ENCODE results near the gene HDAC5.

The HDAC5 gene

DNA sequence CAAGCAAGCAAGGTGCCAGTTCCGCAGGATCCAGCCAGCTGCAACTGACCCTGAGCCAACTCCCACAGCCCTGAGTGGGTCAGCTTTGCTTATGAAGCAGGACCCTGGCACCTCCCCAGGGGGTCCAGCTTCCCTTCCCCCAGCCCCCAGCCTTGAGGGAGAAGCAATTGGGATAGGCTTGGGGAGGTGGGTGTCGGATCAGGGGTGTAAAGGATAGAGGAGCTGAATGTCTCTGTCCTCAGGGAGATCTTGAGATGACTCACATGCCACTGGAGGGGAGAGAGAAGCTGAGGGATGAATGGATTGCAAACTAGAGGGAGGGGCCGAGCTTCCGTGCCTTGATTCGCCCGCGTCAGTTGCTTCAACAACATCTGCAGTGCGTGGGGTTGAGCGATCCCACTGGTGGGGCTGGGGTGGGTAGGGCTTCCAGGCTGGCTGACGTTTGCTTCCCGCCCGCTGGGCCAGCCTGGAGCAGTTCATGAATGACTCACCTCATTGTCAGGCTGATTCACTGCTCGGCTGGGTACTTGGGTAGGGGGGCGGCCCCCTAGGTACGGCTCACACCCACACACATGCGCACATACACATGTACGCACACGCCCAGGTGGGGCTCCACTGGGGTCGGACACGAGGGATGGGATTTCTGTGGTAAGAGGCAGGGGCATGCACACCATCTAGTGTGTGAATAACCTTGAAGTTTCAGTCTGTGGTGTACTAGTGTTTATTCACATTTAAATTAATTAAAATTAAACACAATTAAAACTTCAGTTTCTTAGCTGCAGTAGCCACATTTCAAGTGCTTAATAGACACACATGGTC is 14.7 kb upstream of the HDAC5 start:
- Histone ChIP-seq H3K9ac (ENCODE audit: low read depth, low read length, poor library complexity, severe bottlenecking) (no peak overlapping the region), H2AFZ (ENCODE audit: low read length) (no peak overlapping the region), H3K4me1 (ENCODE audit: insufficient read depth, low read length, poor library complexity, severe bottlenecking) (peaks cover 10% of the 10 kb centered on the region), H3F3A (ENCODE audit: low read depth) (no peaks in the 10 kb centered on the region), H3K9me2 (replicated peaks; ENCODE audit: low read depth, low read length) (no peaks in the 10 kb centered on the region), H3K4me2 (ENCODE audit: low read depth, low read length, poor library complexity, severe bottlenecking) (no peak overlapping the region), H3K79me2 (ENCODE audit: insufficient read depth, low read length) (peaks cover 12% of the 10 kb centered on the region; the same call in 1 of the 2 replicates), H3K4me3 (ENCODE audit: low read length, poor library complexity, severe bottlenecking) (no peak overlapping the region), H3K36me3 (ENCODE audit: insufficient read depth, low read length) (no peaks in the 10 kb centered on the region), H3K27me3 (ENCODE audit: insufficient read depth, low read length, poor library complexity, severe bottlenecking) (no peaks in the 10 kb centered on the region), H3K9me3 (ENCODE audit: insufficient read depth, low read depth, low read length) (no peaks in the 10 kb centered on the region), H4K20me1 (ENCODE audit: insufficient read depth, low read length, poor library complexity, severe bottlenecking) (peaks cover 3% of the 10 kb centered on the region)
- TF ChIP-seq, protein P1, sequence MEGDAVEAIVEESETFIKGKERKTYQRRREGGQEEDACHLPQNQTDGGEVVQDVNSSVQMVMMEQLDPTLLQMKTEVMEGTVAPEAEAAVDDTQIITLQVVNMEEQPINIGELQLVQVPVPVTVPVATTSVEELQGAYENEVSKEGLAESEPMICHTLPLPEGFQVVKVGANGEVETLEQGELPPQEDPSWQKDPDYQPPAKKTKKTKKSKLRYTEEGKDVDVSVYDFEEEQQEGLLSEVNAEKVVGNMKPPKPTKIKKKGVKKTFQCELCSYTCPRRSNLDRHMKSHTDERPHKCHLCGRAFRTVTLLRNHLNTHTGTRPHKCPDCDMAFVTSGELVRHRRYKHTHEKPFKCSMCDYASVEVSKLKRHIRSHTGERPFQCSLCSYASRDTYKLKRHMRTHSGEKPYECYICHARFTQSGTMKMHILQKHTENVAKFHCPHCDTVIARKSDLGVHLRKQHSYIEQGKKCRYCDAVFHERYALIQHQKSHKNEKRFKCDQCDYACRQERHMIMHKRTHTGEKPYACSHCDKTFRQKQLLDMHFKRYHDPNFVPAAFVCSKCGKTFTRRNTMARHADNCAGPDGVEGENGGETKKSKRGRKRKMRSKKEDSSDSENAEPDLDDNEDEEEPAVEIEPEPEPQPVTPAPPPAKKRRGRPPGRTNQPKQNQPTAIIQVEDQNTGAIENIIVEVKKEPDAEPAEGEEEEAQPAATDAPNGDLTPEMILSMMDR (conservative IDR thresholded peaks at IDR 0.05; ENCODE audit: low read length), result no peak
- no peak for TF ChIP-seq EZH2phosphoT487 (IDR thresholded peaks at IDR 0.05; ENCODE audit: borderline replicate concordance)

DNA sequence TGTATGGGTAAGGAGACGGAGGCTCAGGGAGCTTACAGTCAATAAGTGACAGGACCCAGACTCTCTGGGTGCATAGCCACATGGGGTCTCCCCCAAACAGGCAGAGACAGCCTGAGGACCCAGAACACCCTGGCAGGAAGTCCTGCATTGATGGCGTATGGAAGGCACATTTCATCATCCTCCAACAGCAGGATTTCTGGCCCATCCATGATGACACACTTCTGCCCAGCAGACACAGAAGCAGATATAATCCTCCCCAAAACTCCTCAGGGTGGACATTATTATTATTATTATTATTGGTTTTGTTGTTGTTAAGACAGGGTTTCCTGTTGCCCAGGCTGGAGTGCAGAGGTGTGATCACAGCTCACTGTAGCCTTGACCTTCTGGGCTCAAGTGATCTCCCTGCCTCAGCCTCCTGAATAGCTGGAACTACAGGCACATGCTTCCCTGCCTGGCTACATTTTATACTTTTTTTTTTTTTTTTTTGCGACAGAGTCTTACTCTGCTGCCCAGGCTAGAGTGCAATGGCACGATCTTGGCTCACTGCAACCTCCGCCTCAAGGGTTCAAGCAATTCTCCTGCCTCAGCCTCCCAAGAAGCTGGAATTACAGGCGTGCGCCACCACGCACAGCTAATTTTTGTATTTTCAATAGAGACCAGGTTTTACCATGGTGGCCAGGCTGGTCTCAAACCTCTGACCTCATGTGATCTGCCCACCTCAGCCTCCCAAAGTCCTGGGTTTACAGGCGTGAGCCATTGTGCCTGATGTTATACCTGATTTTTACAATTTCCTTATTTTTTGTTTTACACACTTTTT is 11.5 kb upstream of the HDAC5 start:
- no peaks in the 10 kb centered on the region for H3F3A ChIP-seq (ENCODE audit: low read depth)
- no peaks in the 10 kb centered on the region for H3K9me2 ChIP-seq (replicated peaks; ENCODE audit: low read depth, low read length)
- H2AFZ ChIP-seq (ENCODE audit: low read length), result no peak overlapping the region
- no peaks in the 10 kb centered on the region for H3K79me2 ChIP-seq (ENCODE audit: insufficient read depth, low read length)
- H3K4me1 ChIP-seq (ENCODE audit: insufficient read depth, low read length, poor library complexity, severe bottlenecking), result no peaks in the 10 kb centered on the region
- TF ChIP-seq, protein P1 (conservative IDR thresholded peaks at IDR 0.05; ENCODE audit: low read length), result no peak
- no peak for TF ChIP-seq EZH2phosphoT487 (IDR thresholded peaks at IDR 0.05; ENCODE audit: borderline replicate concordance)
- no peaks in the 10 kb centered on the region for H3K9me3 ChIP-seq (ENCODE audit: insufficient read depth, low read depth, low read length)
- no peak overlapping the region for H3K4me3 ChIP-seq (ENCODE audit: low read length, poor library complexity, severe bottlenecking)
- H4K20me1 ChIP-seq (ENCODE audit: insufficient read depth, low read length, poor library complexity, severe bottlenecking), result no peaks in the 10 kb centered on the region
- H3K27me3 ChIP-seq (ENCODE audit: insufficient read depth, low read length, poor library complexity, severe bottlenecking), result no peaks in the 10 kb centered on the region
- H3K9ac ChIP-seq (ENCODE audit: low read depth, low read length, poor library complexity, severe bottlenecking), result no peak overlapping the region
- H3K4me2 ChIP-seq (ENCODE audit: low read depth, low read length, poor library complexity, severe bottlenecking), result no peak overlapping the region
- no peaks in the 10 kb centered on the region for H3K36me3 ChIP-seq (ENCODE audit: insufficient read depth, low read length)

DNA sequence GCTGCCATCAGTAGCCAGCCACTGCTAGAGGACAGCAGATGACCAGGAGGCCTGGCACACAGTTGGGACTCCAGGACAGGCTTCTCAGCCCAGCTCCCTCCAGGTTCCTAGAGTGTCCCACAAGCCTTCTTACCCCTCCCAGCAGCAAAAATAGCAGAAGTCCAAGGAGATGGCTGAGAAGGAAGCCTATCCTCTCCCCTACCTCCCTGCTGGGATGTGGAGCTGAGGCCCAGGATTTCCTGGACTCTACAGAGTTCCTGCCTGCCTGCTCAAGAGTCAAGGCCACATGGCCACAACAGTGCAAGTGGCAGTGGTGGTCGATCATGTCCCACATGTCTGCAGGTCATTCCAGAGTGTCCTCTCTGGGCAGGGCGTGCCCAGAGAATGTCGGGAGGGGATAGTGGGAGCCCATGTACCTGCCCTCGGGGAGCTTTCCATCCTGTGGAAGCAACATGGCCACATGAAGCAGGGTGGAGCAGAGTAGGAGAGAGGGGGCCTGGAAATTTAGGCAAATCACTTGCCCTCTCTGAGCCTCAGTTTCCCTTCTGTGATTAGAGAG is 10.6 kb upstream of the HDAC5 start:
- no peak overlapping the region for H3K4me2 ChIP-seq (ENCODE audit: low read depth, low read length, poor library complexity, severe bottlenecking)
- H3F3A ChIP-seq (ENCODE audit: low read depth), result no peaks in the 10 kb centered on the region
- no peak overlapping the region for H2AFZ ChIP-seq (ENCODE audit: low read length)
- no peaks in the 10 kb centered on the region for H3K36me3 ChIP-seq (ENCODE audit: insufficient read depth, low read length)
- no peaks in the 10 kb centered on the region for H3K9me2 ChIP-seq (replicated peaks; ENCODE audit: low read depth, low read length)
- TF ChIP-seq EZH2phosphoT487 (IDR thresholded peaks at IDR 0.05; ENCODE audit: borderline replicate concordance), result no peak
- TF ChIP-seq, protein P1 (conservative IDR thresholded peaks at IDR 0.05; ENCODE audit: low read length), result no peak
- no peak overlapping the region for H3K9ac ChIP-seq (ENCODE audit: low read depth, low read length, poor library complexity, severe bottlenecking)
- H3K27me3 ChIP-seq (ENCODE audit: insufficient read depth, low read length, poor library complexity, severe bottlenecking), result no peaks in the 10 kb centered on the region
- H3K4me3 ChIP-seq (ENCODE audit: low read length, poor library complexity, severe bottlenecking), result no peak overlapping the region
- H3K79me2 ChIP-seq (ENCODE audit: insufficient read depth, low read length), result no peaks in the 10 kb centered on the region
- H3K4me1 ChIP-seq (ENCODE audit: insufficient read depth, low read length, poor library complexity, severe bottlenecking), result no peaks in the 10 kb centered on the region
- H4K20me1 ChIP-seq (ENCODE audit: insufficient read depth, low read length, poor library complexity, severe bottlenecking), result no peaks in the 10 kb centered on the region
- no peaks in the 10 kb centered on the region for H3K9me3 ChIP-seq (ENCODE audit: insufficient read depth, low read depth, low read length)

Measured in Loucy (cell line).